SU-DHL-6 (cell line): ENCODE measurements around the gene PPARA.

Experiments used
- CTCF ChIP-seq: fragments of 200-600 bp; sonication (generic); IDR thresholded peaks from one replicate; pipeline ENCODE4 v1.5.1; 2017; ENCODE audit warnings: antibody characterized with exemption, mild to moderate bottlenecking, low read length, moderate library complexity; ENCODE audit not compliant: insufficient read depth, poor library complexity, severe bottlenecking
- EZH2phosphoT487 ChIP-seq: fragments of 200-600 bp; sonication (generic), shearing (Covaris generic); conservative IDR thresholded peaks from 2 replicates; pipeline ENCODE4 v1.6.1; 2018; ENCODE audit warnings: mild to moderate bottlenecking, antibody characterized with exemption, low read length, moderate library complexity, mixed read lengths

- TF ChIP-seq CTCF, result no peak
- no peak for TF ChIP-seq EZH2phosphoT487
Observed at GRCh38 chr22:46224044-46224897, 73.9 kb downstream of the PPARA start.
